ENCODE results near the gene NFATC1. TPM values are rescaled to one million over a fixed set of nuclear protein-coding genes. Genes with fewer than 3 reads are reported as not detected.

The NFATC1 gene
- total RNA-seq, 2 donors from 2014 or later: 5.2 to 5.9 TPM

GRCh38 chr18:79384834-79385233 is 10.9 kb upstream of the NFATC1 start:
- intact Hi-C loops (cut with DNase I): loop anchor here (5.0 kb wide), 2 partner anchors 147 to 257 kb away; no protein-coding TSS in a partner anchor
- no peak for DNase-seq
- peaks cover 0 to 20% of the 10 kb centered on the region in 2 donors for H3K27me3 ChIP-seq

GRCh38 chr18:79385326-79385707 is 10.4 kb upstream of the NFATC1 start:
- no peaks in the 10 kb centered on the region for H3K4me1 ChIP-seq
- H3K9me3 ChIP-seq: no peaks in the 10 kb centered on the region
- intact Hi-C loops (cut with DNase I): no loop called here
- 73 to 76% methylated on average over 13 to 16 of the region's 17 CpGs for WGBS, 2 donors
- no peak overlapping the region for H3K4me3 ChIP-seq
- TF ChIP-seq, protein P1, sequence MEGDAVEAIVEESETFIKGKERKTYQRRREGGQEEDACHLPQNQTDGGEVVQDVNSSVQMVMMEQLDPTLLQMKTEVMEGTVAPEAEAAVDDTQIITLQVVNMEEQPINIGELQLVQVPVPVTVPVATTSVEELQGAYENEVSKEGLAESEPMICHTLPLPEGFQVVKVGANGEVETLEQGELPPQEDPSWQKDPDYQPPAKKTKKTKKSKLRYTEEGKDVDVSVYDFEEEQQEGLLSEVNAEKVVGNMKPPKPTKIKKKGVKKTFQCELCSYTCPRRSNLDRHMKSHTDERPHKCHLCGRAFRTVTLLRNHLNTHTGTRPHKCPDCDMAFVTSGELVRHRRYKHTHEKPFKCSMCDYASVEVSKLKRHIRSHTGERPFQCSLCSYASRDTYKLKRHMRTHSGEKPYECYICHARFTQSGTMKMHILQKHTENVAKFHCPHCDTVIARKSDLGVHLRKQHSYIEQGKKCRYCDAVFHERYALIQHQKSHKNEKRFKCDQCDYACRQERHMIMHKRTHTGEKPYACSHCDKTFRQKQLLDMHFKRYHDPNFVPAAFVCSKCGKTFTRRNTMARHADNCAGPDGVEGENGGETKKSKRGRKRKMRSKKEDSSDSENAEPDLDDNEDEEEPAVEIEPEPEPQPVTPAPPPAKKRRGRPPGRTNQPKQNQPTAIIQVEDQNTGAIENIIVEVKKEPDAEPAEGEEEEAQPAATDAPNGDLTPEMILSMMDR (IDR thresholded peaks at IDR 0.05): no peak
- no peak for TF ChIP-seq POLR2A (IDR thresholded peaks at IDR 0.05)
- no peak overlapping the region for H3K27ac ChIP-seq
- no peak for ATAC-seq
- peaks cover 0 to 22% of the 10 kb centered on the region in 2 donors for H3K27me3 ChIP-seq
- H3K36me3 ChIP-seq (replicated peaks in 1 of 2; ENCODE audit: insufficient read depth in 1 of 2, low read depth in 2 of 2): no peaks in the 10 kb centered on the region
- no peak for DNase-seq

More at GRCh38 chr18:79384834-79385233, 10.9 kb upstream of the NFATC1 start:
- no peak for TF ChIP-seq POLR2A (IDR thresholded peaks at IDR 0.05)
- TF ChIP-seq, protein P1 (IDR thresholded peaks at IDR 0.05): no peak
- ATAC-seq: no peak
- WGBS, 2 donors: 66 to 68% methylated on average over 12 to 16 of the region's 16 CpGs
- no peak overlapping the region for H3K4me3 ChIP-seq
- H3K36me3 ChIP-seq (replicated peaks in 1 of 2; ENCODE audit: insufficient read depth in 1 of 2, low read depth in 2 of 2): no peaks in the 10 kb centered on the region
- no peaks in the 10 kb centered on the region for H3K9me3 ChIP-seq
- no peaks in the 10 kb centered on the region for H3K4me1 ChIP-seq
- no peak overlapping the region for H3K27ac ChIP-seq

- DNase-seq (no peak), ATAC-seq (no peak)
- Histone ChIP-seq H3K4me1 (no peaks in the 10 kb centered on the region), H3K36me3 (replicated peaks in 1 of 2; ENCODE audit: insufficient read depth in 1 of 2, low read depth in 2 of 2) (no peaks in the 10 kb centered on the region), H3K4me3 (no peak overlapping the region), H3K27me3 (peaks cover 0 to 22% of the 10 kb centered on the region in 2 donors), H3K27ac (no peak overlapping the region), H3K9me3 (no peaks in the 10 kb centered on the region)
- intact Hi-C loops (cut with DNase I): no loop called here
- TF ChIP-seq, protein P1 (IDR thresholded peaks at IDR 0.05): no peak
- no peak for TF ChIP-seq POLR2A (IDR thresholded peaks at IDR 0.05)
- 59 to 71% methylated on average over 13 to 21 of the region's 21 CpGs for WGBS, 2 donors
Observed at GRCh38 chr18:79385708-79386341, 9.9 kb upstream of the NFATC1 start.

DNA sequence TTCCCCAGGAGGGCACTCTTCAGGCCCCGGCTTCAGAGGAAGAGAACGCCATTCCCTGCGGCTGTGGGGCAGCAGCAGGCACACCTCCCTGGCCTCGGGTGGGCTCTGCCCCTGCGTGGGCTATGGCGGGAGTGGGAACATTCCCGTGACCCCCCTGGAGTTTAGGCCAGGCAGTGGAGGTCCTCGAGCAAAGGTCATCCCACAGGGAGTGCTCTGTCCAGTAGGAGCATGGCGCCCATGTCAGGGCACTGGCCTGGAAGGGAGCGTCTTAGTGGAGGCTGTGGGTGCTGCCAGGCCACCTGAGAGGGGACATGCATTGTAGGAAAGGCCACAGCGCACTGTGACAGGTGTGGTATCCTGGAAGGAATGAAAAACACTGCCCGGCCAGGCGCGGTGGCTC is 9.2 kb upstream of the NFATC1 start:
- intact Hi-C loops (cut with DNase I): no loop called here
- WGBS, 2 donors: 75 to 87% methylated on average over 8 to 13 of the region's 14 CpGs
- ATAC-seq (no peak), DNase-seq (no peak)
- Histone ChIP-seq H3K36me3 (replicated peaks in 1 of 2; ENCODE audit: insufficient read depth in 1 of 2, low read depth in 2 of 2) (no peaks in the 10 kb centered on the region), H3K27me3 (peaks cover 0 to 22% of the 10 kb centered on the region in 2 donors), H3K4me1 (no peaks in the 10 kb centered on the region), H3K9me3 (no peaks in the 10 kb centered on the region), H3K4me3 (no peak overlapping the region), H3K27ac (no peak overlapping the region)
- TF ChIP-seq, protein P1 (IDR thresholded peaks at IDR 0.05): no peak
- no peak for TF ChIP-seq POLR2A (IDR thresholded peaks at IDR 0.05)

DNA sequence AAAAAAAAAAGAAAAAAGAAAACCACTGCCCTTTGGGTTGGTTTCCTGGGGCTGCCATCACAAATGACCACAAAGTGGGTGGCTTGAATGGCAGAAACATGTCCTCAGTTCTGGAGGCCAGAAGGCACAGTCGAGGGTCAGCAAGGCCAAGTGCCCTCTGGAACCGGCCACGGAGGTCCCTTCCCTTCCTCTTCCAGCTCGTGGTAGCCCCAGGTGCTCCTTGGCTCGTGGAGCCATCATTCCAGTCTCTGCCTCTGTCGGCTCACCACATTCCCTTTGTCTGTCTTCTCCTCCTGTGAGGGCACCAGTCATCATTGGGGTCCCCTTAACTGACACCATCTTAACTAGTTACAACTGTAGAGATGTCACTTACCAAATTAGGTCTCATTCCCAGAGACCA is 8.5 kb upstream of the NFATC1 start:
- Histone ChIP-seq H3K27ac (no peak overlapping the region), H3K9me3 (no peaks in the 10 kb centered on the region), H3K36me3 (replicated peaks in 1 of 2; ENCODE audit: insufficient read depth in 1 of 2, low read depth in 2 of 2) (no peaks in the 10 kb centered on the region), H3K4me3 (no peak overlapping the region), H3K4me1 (no peaks in the 10 kb centered on the region), H3K27me3 (peaks cover 0 to 28% of the 10 kb centered on the region in 2 donors)
- intact Hi-C loops (cut with DNase I): no loop called here
- TF ChIP-seq POLR2A (IDR thresholded peaks at IDR 0.05): no peak
- TF ChIP-seq, protein P1 (IDR thresholded peaks at IDR 0.05): no peak
- DNase-seq: no peak
- no peak for ATAC-seq
- 51 to 54% methylated on average over 6 of the region's 6 CpGs for whole genome bisulfite sequencing, 2 donors
